ENCODE results near the gene RHOBTB1. TPM values are rescaled to one million over a fixed set of nuclear protein-coding genes. Genes with fewer than 3 reads are reported as not detected.

The RHOBTB1 gene
- total and polyA plus RNA-seq, 2 donors = 3.4 to 4.5 TPM

GRCh38 chr10:60916025-60916424 is 28.0 kb downstream of the RHOBTB1 start:
- H3K36me3 ChIP-seq (ENCODE audit: control insufficient read depth in 2 of 2, insufficient read depth in 2 of 2, low read length in 1 of 2) = no peaks in the 10 kb centered on the region
- no peak overlapping the region for H3K4me3 ChIP-seq (ENCODE audit: low read length in 2 of 2)
- no peaks in the 10 kb centered on the region for H3K9me3 ChIP-seq (ENCODE audit: control insufficient read depth in 2 of 2, insufficient read depth in 1 of 2, low read length in 1 of 2)
- DNase-seq (ENCODE audit: low read depth in 6 of 9, low spot score in 9 of 9) = no peak
- H3K27ac ChIP-seq (ENCODE audit: low read depth in 1 of 2, low read length in 1 of 2) = no peak overlapping the region
- H3K27me3 ChIP-seq (ENCODE audit: control insufficient read depth in 2 of 2, insufficient read depth in 1 of 2, low read length in 1 of 2) = no peaks in the 10 kb centered on the region
- WGBS = 86% methylated on average over 4 of the region's 4 CpGs
- H3K4me1 ChIP-seq (ENCODE audit: control insufficient read depth in 2 of 2, insufficient read depth in 2 of 2, low read length in 2 of 2) = peaks cover under 1 to 9% of the 10 kb centered on the region in 2 donors

GRCh38 chr10:60914690-60915141 is 29.3 kb downstream of the RHOBTB1 start:
- Histone ChIP-seq H3K4me3 (ENCODE audit: low read length in 2 of 2) (no peak overlapping the region), H3K27ac (ENCODE audit: low read depth in 1 of 2, low read length in 1 of 2) (no peak overlapping the region), H3K27me3 (ENCODE audit: control insufficient read depth in 2 of 2, insufficient read depth in 1 of 2, low read length in 1 of 2) (no peaks in the 10 kb centered on the region), H3K9me3 (ENCODE audit: control insufficient read depth in 2 of 2, insufficient read depth in 1 of 2, low read length in 1 of 2) (no peaks in the 10 kb centered on the region), H3K4me1 (ENCODE audit: control insufficient read depth in 2 of 2, insufficient read depth in 2 of 2, low read length in 2 of 2) (peaks cover 8 to 16% of the 10 kb centered on the region in 2 donors), H3K36me3 (ENCODE audit: control insufficient read depth in 2 of 2, insufficient read depth in 2 of 2, low read length in 1 of 2) (no peaks in the 10 kb centered on the region)
- no peak for DNase-seq (ENCODE audit: low read depth in 6 of 9, low spot score in 9 of 9)
- WGBS = 100% methylated on average over 1 of the region's 1 CpG

GRCh38 chr10:60913657-60914056 is 30.3 kb downstream of the RHOBTB1 start:
- Histone ChIP-seq H3K27ac (ENCODE audit: low read depth in 1 of 2, low read length in 1 of 2) (no peak overlapping the region), H3K9me3 (ENCODE audit: control insufficient read depth in 2 of 2, insufficient read depth in 1 of 2, low read length in 1 of 2) (no peaks in the 10 kb centered on the region), H3K27me3 (ENCODE audit: control insufficient read depth in 2 of 2, insufficient read depth in 1 of 2, low read length in 1 of 2) (no peaks in the 10 kb centered on the region), H3K4me1 (ENCODE audit: control insufficient read depth in 2 of 2, insufficient read depth in 2 of 2, low read length in 2 of 2) (peaks cover 12 to 16% of the 10 kb centered on the region in 2 donors), H3K4me3 (ENCODE audit: low read length in 2 of 2) (no peak overlapping the region), H3K36me3 (ENCODE audit: control insufficient read depth in 2 of 2, insufficient read depth in 2 of 2, low read length in 1 of 2) (no peaks in the 10 kb centered on the region)
- WGBS = 97% methylated on average over 3 of the region's 3 CpGs
- peak in 2 of 9 donors; percentile 8 to 29 for DNase-seq (ENCODE audit: low read depth in 6 of 9, low spot score in 9 of 9)

- WGBS = over 99% methylated on average over 4 of the region's 4 CpGs
These were observed 30.9 kb downstream of the RHOBTB1 start for GRCh38 chr10:60913071-60913470.

GRCh38 chr10:60911715-60912114 is 32.3 kb downstream of the RHOBTB1 start:
- Histone ChIP-seq H3K4me1 (ENCODE audit: control insufficient read depth in 2 of 2, insufficient read depth in 2 of 2, low read length in 2 of 2) (peaks cover 12 to 16% of the 10 kb centered on the region in 2 donors), H3K36me3 (ENCODE audit: control insufficient read depth in 2 of 2, insufficient read depth in 2 of 2, low read length in 1 of 2) (no peaks in the 10 kb centered on the region), H3K27me3 (ENCODE audit: control insufficient read depth in 2 of 2, insufficient read depth in 1 of 2, low read length in 1 of 2) (no peaks in the 10 kb centered on the region), H3K27ac (ENCODE audit: low read depth in 1 of 2, low read length in 1 of 2) (no peak overlapping the region), H3K9me3 (ENCODE audit: control insufficient read depth in 2 of 2, insufficient read depth in 1 of 2, low read length in 1 of 2) (peaks cover 0 to 3% of the 10 kb centered on the region in 2 donors), H3K4me3 (ENCODE audit: low read length in 2 of 2) (no peak overlapping the region)
- WGBS = 97% methylated on average over 5 of the region's 5 CpGs
- no peak for DNase-seq (ENCODE audit: low read depth in 6 of 9, low spot score in 9 of 9)

More at GRCh38 chr10:60913071-60913470, 30.9 kb downstream of the RHOBTB1 start:
- no peaks in the 10 kb centered on the region for H3K9me3 ChIP-seq (ENCODE audit: control insufficient read depth in 2 of 2, insufficient read depth in 1 of 2, low read length in 1 of 2)
- no peak overlapping the region for H3K27ac ChIP-seq (ENCODE audit: low read depth in 1 of 2, low read length in 1 of 2)
- H3K4me3 ChIP-seq (ENCODE audit: low read length in 2 of 2) = no peak overlapping the region
- no peaks in the 10 kb centered on the region for H3K27me3 ChIP-seq (ENCODE audit: control insufficient read depth in 2 of 2, insufficient read depth in 1 of 2, low read length in 1 of 2)
- H3K4me1 ChIP-seq (ENCODE audit: control insufficient read depth in 2 of 2, insufficient read depth in 2 of 2, low read length in 2 of 2) = peaks cover 12 to 16% of the 10 kb centered on the region in 2 donors
- DNase-seq (ENCODE audit: low read depth in 6 of 9, low spot score in 9 of 9) = no peak
- H3K36me3 ChIP-seq (ENCODE audit: control insufficient read depth in 2 of 2, insufficient read depth in 2 of 2, low read length in 1 of 2) = no peaks in the 10 kb centered on the region

GRCh38 chr10:60911216-60911615 is 32.8 kb downstream of the RHOBTB1 start:
- peaks cover 0 to 7% of the 10 kb centered on the region in 2 donors for H3K9me3 ChIP-seq (ENCODE audit: control insufficient read depth in 2 of 2, insufficient read depth in 1 of 2, low read length in 1 of 2)
- H3K36me3 ChIP-seq (ENCODE audit: control insufficient read depth in 2 of 2, insufficient read depth in 2 of 2, low read length in 1 of 2) = no peaks in the 10 kb centered on the region
- WGBS = 97% methylated on average over 16 of the region's 16 CpGs
- no peak overlapping the region for H3K27ac ChIP-seq (ENCODE audit: low read depth in 1 of 2, low read length in 1 of 2)
- no peaks in the 10 kb centered on the region for H3K27me3 ChIP-seq (ENCODE audit: control insufficient read depth in 2 of 2, insufficient read depth in 1 of 2, low read length in 1 of 2)
- DNase-seq (ENCODE audit: low read depth in 6 of 9, low spot score in 9 of 9) = no peak
- no peak overlapping the region for H3K4me3 ChIP-seq (ENCODE audit: low read length in 2 of 2)
- H3K4me1 ChIP-seq (ENCODE audit: control insufficient read depth in 2 of 2, insufficient read depth in 2 of 2, low read length in 2 of 2) = peaks cover 12 to 16% of the 10 kb centered on the region in 2 donors

GRCh38 chr10:60910543-60910942 is 33.4 kb downstream of the RHOBTB1 start:
- peak overlapping the region; percentile 48 to 79 for H3K27ac ChIP-seq (ENCODE audit: low read depth in 1 of 2, low read length in 1 of 2)
- H3K36me3 ChIP-seq (ENCODE audit: control insufficient read depth in 2 of 2, insufficient read depth in 2 of 2, low read length in 1 of 2) = no peaks in the 10 kb centered on the region
- peak; percentile 12 to 80 (median 44) for DNase-seq (ENCODE audit: low read depth in 6 of 9, low spot score in 9 of 9)
- 7% methylated on average over 5 of the region's 5 CpGs for WGBS
- H3K4me3 ChIP-seq (ENCODE audit: low read length in 2 of 2) = no peak overlapping the region
- peaks cover 12 to 16% of the 10 kb centered on the region in 2 donors for H3K4me1 ChIP-seq (ENCODE audit: control insufficient read depth in 2 of 2, insufficient read depth in 2 of 2, low read length in 2 of 2)
- H3K27me3 ChIP-seq (ENCODE audit: control insufficient read depth in 2 of 2, insufficient read depth in 1 of 2, low read length in 1 of 2) = no peaks in the 10 kb centered on the region
- H3K9me3 ChIP-seq (ENCODE audit: control insufficient read depth in 2 of 2, insufficient read depth in 1 of 2, low read length in 1 of 2) = peaks cover 0 to 7% of the 10 kb centered on the region in 2 donors

GRCh38 chr10:60908896-60909295 is 35.1 kb downstream of the RHOBTB1 start:
- Histone ChIP-seq H3K4me1 (ENCODE audit: control insufficient read depth in 2 of 2, insufficient read depth in 2 of 2, low read length in 2 of 2) (peaks cover 12 to 16% of the 10 kb centered on the region in 2 donors), H3K9me3 (ENCODE audit: control insufficient read depth in 2 of 2, insufficient read depth in 1 of 2, low read length in 1 of 2) (peaks cover 0 to 7% of the 10 kb centered on the region in 2 donors), H3K27ac (ENCODE audit: low read depth in 1 of 2, low read length in 1 of 2) (no peak overlapping the region), H3K4me3 (ENCODE audit: low read length in 2 of 2) (no peak overlapping the region), H3K27me3 (ENCODE audit: control insufficient read depth in 2 of 2, insufficient read depth in 1 of 2, low read length in 1 of 2) (no peaks in the 10 kb centered on the region), H3K36me3 (ENCODE audit: control insufficient read depth in 2 of 2, insufficient read depth in 2 of 2, low read length in 1 of 2) (no peaks in the 10 kb centered on the region)
- DNase-seq (ENCODE audit: low read depth in 6 of 9, low spot score in 9 of 9) = no peak
- WGBS = 94% methylated on average over 6 of the region's 6 CpGs

GRCh38 chr10:60908031-60908430 is 36.0 kb downstream of the RHOBTB1 start:
- 98% methylated on average over 2 of the region's 2 CpGs for WGBS
- no peaks in the 10 kb centered on the region for H3K27me3 ChIP-seq (ENCODE audit: control insufficient read depth in 2 of 2, insufficient read depth in 1 of 2, low read length in 1 of 2)
- H3K4me3 ChIP-seq (ENCODE audit: low read length in 2 of 2) = no peak overlapping the region
- H3K36me3 ChIP-seq (ENCODE audit: control insufficient read depth in 2 of 2, insufficient read depth in 2 of 2, low read length in 1 of 2) = no peaks in the 10 kb centered on the region
- no peak overlapping the region for H3K27ac ChIP-seq (ENCODE audit: low read depth in 1 of 2, low read length in 1 of 2)
- peaks cover 12 to 13% of the 10 kb centered on the region in 2 donors for H3K4me1 ChIP-seq (ENCODE audit: control insufficient read depth in 2 of 2, insufficient read depth in 2 of 2, low read length in 2 of 2)
- H3K9me3 ChIP-seq (ENCODE audit: control insufficient read depth in 2 of 2, insufficient read depth in 1 of 2, low read length in 1 of 2) = peaks cover 0 to 7% of the 10 kb centered on the region in 2 donors
- no peak for DNase-seq (ENCODE audit: low read depth in 6 of 9, low spot score in 9 of 9)

All from thymus (tissue), 11 donors.